H54 (cell line): ENCODE measurements around the gene FPGS.
A peak's percentile ranks its signal among the peaks of the same experiment; 100 is the strongest.
"Not testable (repeated sequence)": the region's sequence is repeated elsewhere in the genome, so short reads cannot be mapped to it uniquely, and the experiment has no call there.

Experiments used
- DNase-seq: peaks from one replicate; pipeline ENCODE4 v3.0.0; 2011; ENCODE audit warnings: low spot score, mixed read lengths; ENCODE audit not compliant: insufficient read length
- FAIRE-seq: peaks from 3 replicates; lab custom pipeline; 2011; peaks lifted over from hg19 to GRCh38; lab: Jason Lieb, UNC
- POLR2A ChIP-seq: IDR thresholded peaks from 2 replicates; pipeline ENCODE4 v1.6.1; 2011; ENCODE audit warnings: low read depth, mild to moderate bottlenecking, low read length

The FPGS gene

GRCh38 chr9:127777368-127777980 is 25.2 kb upstream of the FPGS start:
- no peak for DNase-seq
- no peak for TF ChIP-seq POLR2A
- no peak for FAIRE-seq

GRCh38 chr9:127778280-127779135 is 24.2 kb upstream of the FPGS start, which contains the start of gene SH2D3C:
Gene SH2D3C (minus strand): TSS chr9:127778666. CDS start chr9:127778627, 39 bp downstream.
- TF ChIP-seq POLR2A, result no peak
- DNase-seq (no peak), FAIRE-seq (no peak)

GRCh38 chr9:127779136-127779981 is 23.3 kb upstream of the FPGS start:
- no peak for TF ChIP-seq POLR2A
- no peak for DNase-seq
- FAIRE-seq, result no peak

GRCh38 chr9:127780126-127780885 is 22.4 kb upstream of the FPGS start:
- FAIRE-seq, result no peak
- no peak for DNase-seq
- TF ChIP-seq POLR2A, result no peak

GRCh38 chr9:127780909-127781308 is 21.8 kb upstream of the FPGS start:
- not testable (repeated sequence) for FAIRE-seq

DNA sequence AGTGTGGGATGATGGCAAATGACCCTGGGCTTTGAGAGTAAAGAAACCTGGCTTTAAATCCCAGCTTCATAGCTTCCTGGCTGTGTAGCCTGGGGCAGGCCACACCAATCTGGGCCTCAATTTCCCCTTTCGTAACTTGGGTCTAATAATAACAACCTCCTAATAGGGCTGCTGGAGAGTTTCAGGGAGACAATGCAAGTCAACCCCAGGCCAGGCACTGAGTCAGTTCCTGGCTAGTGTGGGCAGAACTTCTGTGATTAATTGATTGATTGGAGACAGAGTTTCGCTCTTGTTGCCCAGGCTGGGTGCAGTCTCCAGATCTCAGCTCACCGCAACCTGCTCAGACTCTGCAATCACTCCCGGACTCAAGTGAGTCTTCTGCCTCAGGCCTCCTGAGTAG is 20.9 kb upstream of the FPGS start:
- no peak for DNase-seq
- FAIRE-seq, result no peak
- no peak for TF ChIP-seq POLR2A

More at GRCh38 chr9:127780909-127781308, 21.8 kb upstream of the FPGS start:
- not testable (repeated sequence) for DNase-seq

DNA sequence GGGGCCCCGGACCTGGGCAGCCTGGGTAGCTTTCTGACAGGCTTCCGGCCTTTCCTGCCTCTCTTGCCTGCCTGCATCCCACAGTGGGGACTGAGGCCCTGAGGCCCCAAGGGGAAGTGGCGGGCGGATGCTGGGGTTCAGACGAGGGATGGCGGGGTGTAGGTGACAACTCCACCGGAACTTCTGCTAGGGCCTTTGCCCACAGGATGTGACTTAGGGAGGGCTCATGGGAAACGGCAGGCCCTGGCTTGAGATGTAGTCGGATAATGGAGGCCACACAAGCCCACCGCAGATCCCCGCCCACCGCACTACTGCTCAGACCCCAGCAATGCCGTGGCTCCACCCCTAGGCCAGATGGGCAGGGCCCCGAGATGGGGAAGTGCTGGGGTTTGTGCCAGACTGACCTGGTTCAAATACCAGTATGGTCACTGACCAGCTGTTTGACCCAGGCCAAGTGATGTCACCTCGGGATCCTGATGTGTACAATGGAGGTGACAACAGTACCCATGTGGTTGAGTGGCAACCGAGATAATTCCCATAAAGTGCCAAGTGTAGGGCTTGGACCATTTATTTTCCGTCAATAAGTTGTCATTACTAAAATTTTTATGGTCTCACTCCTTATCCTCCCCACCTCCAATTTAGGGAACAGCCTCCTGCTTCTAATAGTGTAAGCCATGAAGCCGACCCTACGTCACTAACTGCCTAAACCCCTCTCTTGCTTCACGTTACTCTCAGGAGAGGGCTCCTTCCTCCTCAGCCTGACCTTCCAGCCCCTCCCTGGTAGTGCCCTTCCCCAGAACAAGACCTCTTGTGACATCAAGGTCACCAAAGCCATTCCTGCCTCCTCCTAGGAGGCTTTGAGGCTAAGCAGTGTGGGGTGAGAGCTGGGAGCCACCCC is 19.3 kb upstream of the FPGS start:
- FAIRE-seq, result no peak
- DNase-seq, result no peak
- no peak for TF ChIP-seq POLR2A

DNA sequence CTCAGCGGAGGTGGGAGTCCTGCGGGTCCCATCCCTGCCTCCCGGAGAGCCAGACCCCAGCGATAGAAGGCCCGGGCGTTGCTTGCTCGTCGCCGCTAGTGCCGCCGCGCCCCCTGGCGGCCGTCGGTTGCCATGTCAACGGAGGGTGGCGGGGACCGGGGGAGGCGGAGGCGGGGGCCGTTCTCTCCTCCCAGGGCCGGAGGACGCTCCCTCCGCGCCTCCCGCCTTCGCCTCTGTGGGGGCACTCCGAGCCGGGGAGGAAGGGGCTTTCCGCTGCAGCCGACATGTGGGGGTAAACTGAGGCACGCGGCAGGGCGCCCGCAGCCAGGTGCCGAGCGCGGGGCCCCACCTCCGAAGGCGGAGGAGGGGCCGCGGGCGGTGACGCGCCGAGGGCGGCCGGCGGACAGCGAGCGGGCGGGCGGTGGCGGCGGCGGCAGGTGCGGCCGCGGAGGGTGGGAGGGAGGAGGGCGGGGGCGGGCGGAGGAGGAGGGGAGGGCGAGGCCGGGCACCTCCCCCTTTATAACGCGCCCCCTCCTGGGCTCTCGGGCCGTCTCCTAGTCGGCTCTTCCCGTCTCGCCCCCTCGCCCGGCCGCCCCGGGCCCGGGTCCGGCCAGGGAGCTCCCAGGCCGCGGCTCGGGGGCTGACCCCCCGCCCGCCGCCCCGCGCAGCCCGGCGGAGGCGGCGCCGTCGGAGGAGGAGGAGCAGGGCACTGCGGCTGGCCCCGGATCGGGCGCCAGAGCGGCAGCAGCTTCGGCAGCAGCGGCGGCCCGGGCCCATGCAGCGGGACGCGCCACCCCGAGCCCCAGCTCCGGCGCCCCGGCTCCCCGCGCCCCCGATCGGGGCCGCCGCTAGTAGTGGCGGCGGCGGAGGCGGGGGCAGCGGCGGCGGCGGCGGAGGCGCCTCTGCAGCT is 17.4 kb upstream of the FPGS start:
- DNase-seq (peak; percentile 97), FAIRE-seq (no peak)
- TF ChIP-seq POLR2A, result peak; percentile 29; the same call in 1 of the 2 replicates

GRCh38 chr9:127785933-127786772 is 16.5 kb upstream of the FPGS start, which contains the start of gene CDK9:
Gene CDK9 (plus strand): TSS chr9:127786034. CDS start chr9:127786149, 115 bp downstream.
- DNase-seq, result peak; percentile 95
- no peak for FAIRE-seq

GRCh38 chr9:127786773-127787104 is 15.9 kb upstream of the FPGS start:
- DNase-seq (no peak), FAIRE-seq (no peak)
- TF ChIP-seq POLR2A, result no peak

More at GRCh38 chr9:127785933-127786772, 16.5 kb upstream of the FPGS start, which contains the start of gene CDK9:
- peak; percentile 66 for TF ChIP-seq POLR2A
